Measurements from ENCODE around the gene SRCAP.
"Not testable (repeated sequence)": the region's sequence is repeated elsewhere in the genome, so short reads cannot be mapped to it uniquely, and the experiment has no call there.

SRCAP gene

DNA sequence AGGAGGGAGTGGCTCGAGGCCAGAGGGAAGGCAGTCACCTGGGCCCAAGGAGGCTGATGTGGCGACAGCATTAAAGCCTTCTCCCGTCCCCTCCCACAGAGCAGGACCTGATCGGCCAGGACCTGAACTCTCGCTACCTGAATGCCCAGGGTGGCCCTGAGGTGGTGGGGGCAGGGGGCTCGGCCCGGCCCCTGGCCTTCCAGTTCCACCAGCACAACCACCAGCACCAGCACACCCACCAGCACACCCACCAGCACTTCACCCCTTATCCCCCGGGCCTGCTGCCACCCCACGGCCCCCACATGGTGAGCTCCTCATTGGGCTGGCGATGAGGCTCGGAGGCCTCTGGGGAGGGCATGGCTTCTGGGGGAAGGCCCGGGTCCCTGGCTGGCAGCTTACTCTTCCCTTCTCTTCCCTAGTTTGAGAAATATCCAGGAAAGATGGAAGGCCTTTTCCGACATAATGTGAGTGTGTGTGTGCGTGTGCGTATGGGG lies 34.3 kb upstream of the SRCAP start:
- DNase-seq = no peak

- no peak for DNase-seq
These were observed 33.7 kb upstream of the SRCAP start for GRCh38 chr16:30665155-30665829.

DNA sequence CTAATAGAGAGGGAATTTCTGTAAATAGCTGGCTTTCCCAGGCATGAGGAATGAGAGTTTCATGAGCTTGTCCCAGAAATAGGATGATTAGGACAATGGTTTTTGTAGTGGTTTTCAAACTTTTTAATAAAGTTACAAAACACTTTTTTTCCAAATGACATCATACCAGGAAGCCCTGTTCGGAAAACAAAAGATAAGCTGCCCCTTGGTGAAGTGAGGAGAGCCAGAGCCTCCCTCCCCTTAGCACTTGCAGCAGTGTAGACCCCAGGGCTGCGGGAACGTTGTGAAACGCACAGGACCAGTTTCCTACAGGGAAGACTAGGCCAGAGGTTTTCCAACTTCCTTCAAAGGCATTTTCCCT lies 33.2 kb upstream of the SRCAP start:
- DNase-seq = no peak

- no peak for DNase-seq
These were observed 32.3 kb upstream of the SRCAP start for GRCh38 chr16:30666681-30667080.

GRCh38 chr16:30667361-30667905 lies 31.5 kb upstream of the SRCAP start:
- no peak for DNase-seq

DNA sequence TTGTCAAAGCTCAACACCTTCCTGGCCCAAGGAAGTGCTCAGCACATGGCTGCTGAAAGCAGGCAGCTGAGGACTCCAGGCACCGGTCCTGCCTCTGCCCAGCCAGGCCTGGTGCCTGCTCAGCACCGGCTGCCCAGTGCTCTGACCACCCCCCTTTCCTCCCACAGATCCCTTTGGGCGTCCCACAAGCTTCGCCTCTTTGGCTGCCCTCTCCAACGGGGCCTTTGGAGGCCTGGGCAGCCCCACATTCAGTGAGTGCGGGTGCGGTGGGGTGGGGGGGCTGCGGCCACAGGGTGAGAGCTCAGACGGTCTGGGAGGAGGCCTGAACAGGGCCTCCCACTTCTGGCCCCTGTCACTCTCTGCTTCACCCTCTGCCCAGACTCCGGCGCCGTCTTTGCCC lies 30.6 kb upstream of the SRCAP start:
- DNase-seq = no peak

- no peak for DNase-seq
These were observed 29.7 kb upstream of the SRCAP start for GRCh38 chr16:30669026-30669902.

DNA sequence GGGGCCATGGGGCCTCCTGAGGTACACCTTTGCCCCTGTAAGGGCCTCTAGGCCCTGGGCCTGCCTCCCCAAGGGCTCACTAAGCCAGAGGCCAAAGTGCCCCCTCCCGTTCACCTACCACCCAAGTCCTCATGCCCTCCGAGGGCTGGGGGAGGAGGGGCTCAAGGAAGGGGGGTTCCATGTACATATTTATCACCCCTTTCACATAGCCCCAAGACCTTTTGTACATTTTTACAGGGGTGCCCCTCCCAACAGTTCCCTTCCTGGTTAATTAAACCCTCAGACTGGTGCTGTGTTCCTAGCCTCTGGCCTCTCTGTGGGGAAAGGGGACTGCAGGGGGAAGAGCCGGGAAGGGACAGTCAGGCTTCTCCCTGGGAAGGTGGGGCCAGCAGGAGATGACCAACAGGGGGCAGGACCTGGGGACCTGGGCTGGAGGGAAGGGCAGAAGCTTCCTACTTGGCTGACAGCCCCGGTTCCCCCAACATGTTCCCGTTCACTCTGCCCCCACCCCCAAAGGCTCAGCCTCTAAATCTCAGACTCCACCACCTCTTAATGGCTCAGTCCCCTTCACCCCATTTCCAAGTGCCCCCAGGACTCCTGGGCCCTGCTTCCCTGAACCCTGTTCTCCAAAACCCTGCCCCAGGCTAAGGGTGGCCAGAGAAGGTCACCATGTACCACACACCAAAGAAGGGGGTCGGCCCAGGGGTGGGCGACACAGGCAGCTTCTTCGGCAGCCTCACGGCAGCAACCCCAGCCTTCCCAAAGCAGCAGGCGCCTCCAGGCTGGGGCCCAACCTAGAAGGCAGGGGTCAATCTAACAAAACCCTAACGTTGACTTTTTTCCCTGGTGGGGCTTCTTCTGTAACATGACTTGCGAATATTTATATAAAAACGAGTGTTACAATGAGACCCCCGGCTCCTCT lies 28.8 kb upstream of the SRCAP start:
- DNase-seq = no peak

- no peak for DNase-seq
These were observed 23.8 kb upstream of the SRCAP start for GRCh38 chr16:30675143-30675542.

GRCh38 chr16:30677931-30678585 lies 20.9 kb upstream of the SRCAP start:
- no peak for DNase-seq

- DNase-seq = no peak
These were observed 20.4 kb upstream of the SRCAP start for GRCh38 chr16:30678586-30678970.

- no peak for DNase-seq
These were observed 18.6 kb upstream of the SRCAP start for GRCh38 chr16:30680326-30680725.

- no peak for DNase-seq
These were observed 10.3 kb upstream of the SRCAP start for GRCh38 chr16:30688701-30689100.

GRCh38 chr16:30691907-30692306 lies 7.1 kb upstream of the SRCAP start:
- DNase-seq = no peak

- no peak for DNase-seq
These were observed 6.4 kb upstream of the SRCAP start for GRCh38 chr16:30692396-30693064.

DNA sequence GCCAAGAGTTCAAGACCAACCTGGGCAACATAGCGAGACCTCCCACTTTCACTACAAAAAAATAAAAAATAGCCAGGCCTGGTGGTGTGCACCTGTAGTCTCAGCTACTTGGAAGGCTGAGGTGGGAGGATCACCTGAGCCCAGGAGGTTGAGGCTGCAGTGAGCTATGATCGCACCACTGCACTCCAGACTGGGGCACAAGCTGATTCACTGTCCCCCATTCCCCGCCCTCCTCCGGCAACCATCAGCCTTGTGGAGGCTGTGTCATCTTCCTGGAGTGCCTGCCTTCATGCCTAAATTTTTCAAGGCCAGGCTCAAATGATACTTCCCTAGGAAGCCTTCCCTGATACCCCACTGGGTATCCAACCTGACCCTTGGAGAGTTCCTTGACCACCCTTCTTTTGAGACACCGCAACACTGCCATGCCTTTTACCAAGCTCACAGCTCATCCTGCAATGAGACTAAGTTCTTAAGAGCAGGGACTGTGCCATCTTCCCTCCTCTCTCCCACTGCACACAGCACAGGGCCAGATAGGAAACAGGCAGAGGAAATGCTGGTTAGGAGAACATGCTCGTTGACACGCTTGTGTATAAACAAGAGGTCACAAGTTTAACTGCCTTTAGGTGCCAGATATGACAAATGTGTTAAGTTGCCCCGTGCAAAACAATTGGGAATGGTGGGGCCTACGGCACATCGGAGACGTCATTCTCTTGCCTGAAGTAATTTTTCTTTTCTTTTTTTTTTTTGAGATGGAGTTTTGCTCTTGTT lies 3.9 kb upstream of the SRCAP start:
- no peak for DNase-seq

GRCh38 chr16:30696646-30697045 lies 2.3 kb upstream of the SRCAP start:
- not testable (repeated sequence) for DNase-seq

DNA sequence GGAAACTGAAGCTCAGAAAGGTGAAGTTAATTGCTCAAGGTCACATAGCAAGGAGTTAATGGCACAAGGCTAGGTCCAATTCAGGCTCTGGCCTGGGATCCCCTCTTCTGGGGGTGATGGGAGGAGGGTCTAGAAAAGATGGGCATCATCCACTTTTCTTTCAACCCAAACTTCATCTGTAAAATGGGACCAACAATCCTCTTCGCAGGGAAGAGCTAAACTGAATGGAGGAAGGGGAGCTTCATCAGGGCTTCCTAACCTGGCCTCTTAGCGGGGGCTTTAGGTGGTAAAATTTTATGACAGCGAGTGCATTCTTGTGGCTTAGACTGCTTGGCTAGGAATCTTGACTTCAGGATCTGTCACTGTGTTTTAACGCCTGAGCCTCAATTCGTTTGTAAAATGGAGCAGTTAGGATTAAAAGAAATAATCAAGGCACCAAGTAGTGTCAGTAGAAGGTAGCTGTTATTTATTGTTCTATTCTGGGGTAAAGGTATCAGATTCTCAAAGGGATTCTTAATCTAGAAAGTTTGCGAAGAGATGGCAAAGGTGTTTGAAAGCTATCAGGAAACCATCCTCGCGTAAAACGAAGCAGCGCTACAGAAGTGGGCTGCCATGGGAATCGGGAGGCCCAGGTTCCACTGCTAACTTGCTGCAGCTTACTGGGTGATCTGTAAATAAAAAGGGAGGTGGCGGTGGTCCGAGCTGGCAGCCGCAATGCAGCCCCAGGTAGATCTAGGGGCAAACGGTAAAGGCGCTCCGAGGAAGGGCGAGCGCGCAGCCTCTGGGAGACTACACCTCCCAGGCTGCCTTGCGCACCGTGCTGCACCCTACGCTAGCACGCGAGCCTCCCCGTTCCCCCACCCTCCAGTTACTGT lies 1.5 kb upstream of the SRCAP start:
- DNase-seq = peak in 2 of 3 experiments; percentile 29 to 87

GRCh38 chr16:30698139-30698815 lies 694 bp upstream of the SRCAP start:
- peak; percentile 82 to 98 (median 97) for DNase-seq

Measured in NCI-H1417 (cell line).